H1 (cell line): ENCODE data around the gene NDUFB10. TPM values are rescaled to one million over a fixed set of nuclear protein-coding genes. Genes with fewer than 3 reads are reported as not detected.

ENCODE experiments used
- CTCF ChIA-PET: fragments of 300-600 bp; sonication (Branson Sonifier 250); formaldehyde crosslinking; loops from one replicate; lab custom pipeline; 2021; ENCODE audit not compliant: partially characterized antibody; lab: Charles Lee
- POLR2A ChIA-PET: fragments of 300-600 bp; sonication (Branson Sonifier 250); formaldehyde crosslinking; loops from one replicate; lab custom pipeline; 2021; ENCODE audit warnings: inconsistent platforms; ENCODE audit not compliant: partially characterized antibody; lab: Charles Lee
- DNase-seq, 2 experiments: peaks; one replicate each; pipeline versions ENCODE4 v3.0.0 to v3.0.0-alpha.2; 2010 to 2022; ENCODE audit warnings: low spot score in 2 of 2, low read depth in 1 of 2, mixed read lengths in 1 of 2
- FAIRE-seq: peaks from 2 replicates; lab custom pipeline; 2011; peaks lifted over from hg19 to GRCh38; lab: Jason Lieb, UNC
- H2AFZ ChIP-seq: 2 replicates; pipeline ENCODE4 v1.8.1; 2012; ENCODE audit warnings: low read length, inconsistent platforms
- H2AK5ac ChIP-seq: 2 replicates; pipeline ENCODE4 v1.6.1; 2013; ENCODE audit warnings: low read depth, low read length
- H2BK120ac ChIP-seq: replicated peaks from 2 replicates; pipeline ENCODE3; 2013; ENCODE audit warnings: low read depth, low read length, inconsistent platforms
- H2BK12ac ChIP-seq: 2 replicates; pipeline ENCODE4 v1.6.1; 2013; ENCODE audit warnings: low read depth, low read length
- H2BK15ac ChIP-seq: 2 replicates; pipeline ENCODE4 v1.6.1; 2013; ENCODE audit warnings: low read length
- H2BK20ac ChIP-seq: 2 replicates; pipeline ENCODE4 v1.6.1; 2013; ENCODE audit warnings: low read length
- H2BK5ac ChIP-seq: 2 replicates; pipeline ENCODE4 v1.6.1; 2013; ENCODE audit warnings: low read depth, low read length
- H3K14ac ChIP-seq: 2 replicates; pipeline ENCODE4 v1.6.1; 2013; ENCODE audit warnings: inconsistent platforms; ENCODE audit not compliant: insufficient read length
- H3K18ac ChIP-seq: 2 replicates; pipeline ENCODE4 v1.6.1; 2013; ENCODE audit warnings: low read length; ENCODE audit errors: extremely low read depth
- H3K23ac ChIP-seq: 2 replicates; pipeline ENCODE4 v1.6.1; 2013; ENCODE audit warnings: inconsistent platforms; ENCODE audit not compliant: insufficient read length
- H3K23me2 ChIP-seq: 2 replicates; pipeline ENCODE4 v1.6.1; 2013; ENCODE audit warnings: low read depth, low read length
- H3K27ac ChIP-seq: 2 replicates; pipeline ENCODE4 v1.6.1; 2011; ENCODE audit warnings: low read depth, low read length, inconsistent platforms
- H3K27me3 ChIP-seq, 4 experiments: replicated peaks in 1 of 4; 1 replicate in 1 of 4; 2 replicates in 3 of 4; pipeline versions ENCODE4 v1.6.1 to v1.8.1; 2011 to 2013; ENCODE audit warnings: low read length in 3 of 4, mild to moderate bottlenecking in 3 of 4, inconsistent platforms in 2 of 4, mixed read lengths in 2 of 4, moderate library complexity in 1 of 4; ENCODE audit not compliant: control insufficient read depth in 3 of 4, insufficient read depth in 3 of 4; ENCODE audit errors: extremely low read depth in 1 of 4
- H3K36me3 ChIP-seq, 4 experiments: 2 replicates each; pipeline versions ENCODE4 v1.6.1 to v1.8.1; 2011 to 2013; ENCODE audit warnings: mild to moderate bottlenecking in 4 of 4, low read length in 3 of 4, moderate library complexity in 2 of 4, control low read depth in 1 of 4, inconsistent platforms in 1 of 4; ENCODE audit not compliant: insufficient read depth in 4 of 4, control insufficient read depth in 2 of 4
- H3K4ac ChIP-seq: replicated peaks from 2 replicates; pipeline ENCODE3; 2013; ENCODE audit warnings: low read length, low read depth, mixed read lengths, inconsistent platforms; ENCODE audit not compliant: insufficient read length
- H3K4me1 ChIP-seq, 4 experiments: replicated peaks in 1 of 4; 1 replicate in 1 of 4; 2 replicates in 3 of 4; pipeline versions ENCODE4 v1.6.1 to v1.8.1; 2011 to 2013; ENCODE audit warnings: low read length in 3 of 4, inconsistent platforms in 2 of 4, mixed read lengths in 1 of 4; ENCODE audit not compliant: insufficient read depth in 4 of 4, control insufficient read depth in 3 of 4
- H3K4me2 ChIP-seq, 2 experiments: 2 replicates each; pipeline versions ENCODE4 v1.6.1 to v1.8.1; 2011 to 2013; ENCODE audit warnings: low read depth in 2 of 2, low read length in 2 of 2, control low read depth in 1 of 2, inconsistent platforms in 1 of 2, mild to moderate bottlenecking in 1 of 2; ENCODE audit not compliant: insufficient read depth in 1 of 2
- H3K4me3 ChIP-seq, 4 experiments: fragments of 200-600, 300-600 bp in 1 of 4; sonication (generic), shearing (Covaris generic), sonication (Bioruptor Twin) in 1 of 4; 2 replicates each; pipeline versions ENCODE4 v1.5.1 to v1.8.1; 2011 to 2016; ENCODE audit warnings: low read length in 4 of 4, low read depth in 3 of 4, control low read depth in 2 of 4, inconsistent platforms in 2 of 4, mild to moderate bottlenecking in 2 of 4, mixed read lengths in 1 of 4, moderate library complexity in 1 of 4; ENCODE audit not compliant: insufficient read depth in 2 of 4; ENCODE audit errors: extremely low read depth in 1 of 4
- H3K56ac ChIP-seq: replicated peaks from 2 replicates; pipeline ENCODE3; 2013; ENCODE audit warnings: low read depth, mild to moderate bottlenecking, mixed read lengths, low read length, inconsistent platforms; ENCODE audit not compliant: insufficient read length
- H3K79me1 ChIP-seq: 2 replicates; pipeline ENCODE4 v1.6.1; 2013; ENCODE audit warnings: low read depth, low read length, control low read depth
- H3K79me2 ChIP-seq, 2 experiments: 2 replicates each; pipeline versions ENCODE4 v1.6.1 to v1.8.1; 2012 to 2013; ENCODE audit warnings: low read length in 2 of 2, mild to moderate bottlenecking in 2 of 2, inconsistent platforms in 1 of 2; ENCODE audit not compliant: insufficient read depth in 2 of 2, control insufficient read depth in 1 of 2
- H3K9ac ChIP-seq, 4 experiments: replicated peaks in 1 of 4; 1 replicate in 1 of 4; 2 replicates in 3 of 4; pipeline versions ENCODE4 v1.6.1 to v1.8.1; 2011 to 2013; ENCODE audit warnings: low read depth in 3 of 4, low read length in 3 of 4, control low read depth in 2 of 4, mild to moderate bottlenecking in 2 of 4, moderate library complexity in 2 of 4, inconsistent platforms in 1 of 4; ENCODE audit errors: extremely low read depth in 1 of 4
- H3K9me3 ChIP-seq, 2 experiments: 2 replicates each; pipeline versions ENCODE4 v1.6.1 to v1.8.1; 2012 to 2013; ENCODE audit warnings: mild to moderate bottlenecking in 2 of 2, moderate library complexity in 2 of 2, control low read depth in 1 of 2, inconsistent platforms in 1 of 2, low read depth in 1 of 2, low read length in 1 of 2, mixed read lengths in 1 of 2; ENCODE audit not compliant: insufficient read depth in 2 of 2
- H4K20me1 ChIP-seq, 2 experiments: replicated peaks in 1 of 2; 2 replicates each; pipeline versions ENCODE3 to v1.8.1; 2011 to 2013; ENCODE audit warnings: inconsistent platforms in 2 of 2, low read length in 2 of 2, mild to moderate bottlenecking in 1 of 2; ENCODE audit not compliant: insufficient read depth in 2 of 2, control insufficient read depth in 1 of 2
- H4K5ac ChIP-seq: 2 replicates; pipeline ENCODE4 v1.6.1; 2013; ENCODE audit warnings: low read length, low read depth, mixed read lengths, inconsistent platforms; ENCODE audit not compliant: insufficient read length
- H4K8ac ChIP-seq: 2 replicates; pipeline ENCODE4 v1.8.0; 2013; ENCODE audit warnings: mild to moderate bottlenecking, moderate library complexity, low read length, inconsistent platforms; ENCODE audit not compliant: insufficient read depth; ENCODE audit errors: extremely low read depth
- H4K91ac ChIP-seq: replicated peaks from 2 replicates; pipeline ENCODE3; 2013; ENCODE audit warnings: low read length, mixed read lengths, inconsistent platforms; ENCODE audit not compliant: insufficient read length
- KDM5A ChIP-seq: fragments of 200-600 bp; IDR thresholded peaks from 2 replicates; pipeline ENCODE4 v1.7.1; 2012; ENCODE audit warnings: mild to moderate bottlenecking, low read length, inconsistent platforms, mixed read lengths
- MAFK ChIP-seq: IDR thresholded peaks from 2 replicates; pipeline ENCODE4 v1.6.1; 2012; ENCODE audit warnings: low read depth, mild to moderate bottlenecking, improper control_type of control experiment, low read length
- TBP ChIP-seq: IDR thresholded peaks from 2 replicates; pipeline ENCODE4 v1.6.1; 2011; ENCODE audit warnings: low read depth, low read length, improper control_type of control experiment
- WGBS, 2 experiments: shearing (Covaris generic) in 1 of 2; methylation state at CpG; one replicate each; pipeline versions ENCODE4 v1.1.6 to v1.1.7; 2013 to 2015; ENCODE audit warnings: low lambda C conversion rate in 2 of 2, mixed read lengths in 2 of 2, inconsistent platforms in 1 of 2, low coverage in 1 of 2, missing lambda C conversion rate in 1 of 2; ENCODE audit not compliant: insufficient replicate concordance in 2 of 2, insufficient coverage in 1 of 2, insufficient read length in 1 of 2; ENCODE audit errors: extremely low coverage in 1 of 2, missing lambda C conversion rate in 1 of 2; 5-methylcytosine and 5-hydroxymethylcytosine counted together
- polyA plus RNA-seq, 7 experiments: library from polyadenylated mRNA; depleted of rRNA in 3 of 7; stranded (reverse) in 5 of 7; unstranded in 2 of 7; fragments of >200 nt in 5 of 7; fragments of 200-250 nt in 2 of 7; gene quantifications; 1 replicate in 5 of 7; 2 replicates in 1 of 7; 4 replicates in 1 of 7; pipeline versions ENCODE4 v1.2.1 to v1.2.3, GENCODE V29; 2011 to 2013; ENCODE audit warnings: missing spikeins in 2 of 7, mixed read lengths in 2 of 7
- total RNA-seq: library from RNA; stranded (reverse); fragmentation: NEBNext Ultra II Directional; extraction: Animal tissue kit (Norgen Biotek cat#: 25700); gene quantifications from 2 replicates; pipeline ENCODE4 v1.2.1, GENCODE V29; 2021

Gene NDUFB10
- total and polyA plus RNA-seq, 2 of the 8 experiments (the other 6 are each of a cell fraction or from before 2014, with no cell fraction given) = 183 to 194 TPM

- CTCF ChIA-PET = interaction anchor here (1.3 to 2.8 kb wide), 2 partner anchors 15 to 21 kb away, joined by 3 to 6 read pairs; no protein-coding TSS in a partner anchor
- TF ChIP-seq TBP (no peak), KDM5A (no peak), MAFK (no peak)
- no peaks in the 10 kb centered on the region for H3K9me3 ChIP-seq
- no peaks in the 10 kb centered on the region for H3K23me2 ChIP-seq
- peaks cover 19 to 49% of the 10 kb centered on the region in 2 experiments for H4K20me1 ChIP-seq
- H3K79me1 ChIP-seq = 0 out of 2 replicates have a peak, but pooled peaks cover 2% of the 10 kb centered on the region
- H3K18ac ChIP-seq = no peak overlapping the region
- H2BK120ac ChIP-seq = no peak overlapping the region
- no peak overlapping the region for H4K8ac ChIP-seq
- H3K36me3 ChIP-seq = peaks cover 24 to 52% (median 42%) of the 10 kb centered on the region in 4 experiments
- H2BK5ac ChIP-seq = no peak overlapping the region
- H3K9ac ChIP-seq = no peak overlapping the region
- no peak overlapping the region for H2BK15ac ChIP-seq
- H3K14ac ChIP-seq = no peak overlapping the region
- H2BK12ac ChIP-seq = no peak overlapping the region
- H2AK5ac ChIP-seq = no peak overlapping the region
- 91% methylated on average over 18 of the region's 19 CpGs; no CpG with 5 or more reads in 1 of the 2 experiments for WGBS, 2 experiments
- POLR2A ChIA-PET = interaction anchor here (0.6 to 2.8 kb wide), 3 partner anchors 49 to 154 kb away, joined by 3 to 9 read pairs (median 5); partner anchors contain the start of gene TRAF7
- no peak overlapping the region for H2AFZ ChIP-seq
- H3K56ac ChIP-seq = no peak overlapping the region
- DNase-seq (no peak), FAIRE-seq (no peak)
- H3K23ac ChIP-seq = no peak overlapping the region
- H2BK20ac ChIP-seq = no peak overlapping the region
- no peaks in the 10 kb centered on the region for H3K27me3 ChIP-seq
- no peak overlapping the region for H3K27ac ChIP-seq
- no peak overlapping the region for H3K4ac ChIP-seq
- no peak overlapping the region for H3K4me3 ChIP-seq
- H4K5ac ChIP-seq = no peak overlapping the region
- peaks cover 0 to 18% of the 10 kb centered on the region in 2 experiments; a peak in 2 of 4 replicates for H3K79me2 ChIP-seq
- peaks cover 0 to 15% (median 7%) of the 10 kb centered on the region in 4 experiments; a peak in 5 of 7 replicates for H3K4me1 ChIP-seq
- no peak overlapping the region for H3K4me2 ChIP-seq
- no peak overlapping the region for H4K91ac ChIP-seq
These were observed 41.7 kb downstream of the NDUFB10 start for GRCh38 chr16:2001035-2001434.
